ENCODE results near the gene CATSPERD.
"Not testable (repeated sequence)": the region's sequence is repeated elsewhere in the genome, so short reads cannot be mapped to it uniquely, and the experiment has no call there.

Gene CATSPERD

DNA sequence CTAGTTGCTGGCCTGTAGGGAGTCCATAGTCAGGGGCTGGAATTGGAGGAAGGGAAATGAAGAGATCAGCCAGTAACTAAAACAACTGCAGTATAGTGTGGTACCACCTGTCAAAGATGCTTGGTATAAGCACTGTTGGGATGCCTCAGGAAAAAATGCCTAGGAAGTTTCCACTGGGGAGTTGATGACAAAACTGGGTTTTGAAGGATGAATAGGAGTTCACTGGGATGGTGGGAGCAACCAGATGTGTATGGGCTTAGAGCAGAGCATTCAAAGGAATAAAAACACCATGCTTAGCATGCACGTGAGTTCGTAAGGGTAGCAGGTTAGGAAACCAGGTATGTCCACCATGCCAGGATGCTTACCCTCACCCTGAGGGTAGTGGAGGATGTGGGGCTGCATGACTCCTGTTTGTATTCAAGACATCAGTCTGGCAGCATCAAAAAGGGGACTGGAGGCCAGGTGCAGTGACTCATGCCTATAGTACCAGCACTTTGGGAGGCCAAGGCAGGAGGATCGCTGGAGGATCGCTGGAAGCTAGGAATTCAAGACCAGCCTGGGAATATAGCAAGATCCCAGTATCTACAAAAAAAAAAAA, 7.1 kb downstream of the CATSPERD start:
- DNase-seq (ENCODE audit: low read depth), result no peak

GRCh38 chr19:5733172-5733571, 12.7 kb downstream of the CATSPERD start:
- DNase-seq (ENCODE audit: low read depth), result not testable (repeated sequence)

DNA sequence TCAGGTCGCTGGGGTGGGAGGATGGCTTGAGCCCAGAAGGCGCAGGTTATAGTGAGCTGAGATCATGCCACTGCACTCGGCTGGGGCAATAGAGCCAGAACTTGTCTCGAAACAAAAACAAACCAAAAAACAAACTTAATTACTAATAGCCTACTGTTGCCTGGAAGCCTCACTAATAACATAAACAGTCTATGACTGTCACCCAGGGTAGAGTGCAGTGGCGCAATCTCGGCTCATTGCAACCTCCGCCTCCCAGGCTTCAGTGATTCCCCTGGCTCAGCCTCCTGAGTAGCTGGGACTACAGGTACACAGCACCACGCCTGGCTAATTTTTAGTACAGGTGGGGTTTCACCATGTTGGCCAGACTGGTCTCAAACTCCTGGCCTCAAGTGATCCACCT, 18.0 kb downstream of the CATSPERD start:
- DNase-seq (ENCODE audit: low read depth), result no peak

DNA sequence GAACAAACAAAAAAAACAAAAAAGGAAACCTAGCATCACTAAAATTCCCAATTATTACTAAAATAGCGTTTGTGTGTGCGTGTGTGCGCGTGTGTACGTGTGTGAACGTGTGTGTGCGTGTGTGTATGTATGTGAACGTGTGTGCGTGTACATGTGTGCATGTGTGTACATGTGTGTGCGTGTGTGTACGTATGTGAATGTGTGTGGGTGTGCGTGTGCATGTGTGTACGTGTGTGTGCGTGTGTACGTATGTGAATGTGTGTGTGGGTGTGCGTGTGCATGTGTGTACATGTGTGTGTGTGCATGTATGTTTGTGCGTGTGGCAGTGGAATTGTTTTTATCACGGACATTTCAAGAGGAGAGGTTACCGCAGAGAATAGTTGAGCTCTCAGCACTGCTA, 21.6 kb downstream of the CATSPERD start:
- DNase-seq (ENCODE audit: low read depth), result no peak

DNA sequence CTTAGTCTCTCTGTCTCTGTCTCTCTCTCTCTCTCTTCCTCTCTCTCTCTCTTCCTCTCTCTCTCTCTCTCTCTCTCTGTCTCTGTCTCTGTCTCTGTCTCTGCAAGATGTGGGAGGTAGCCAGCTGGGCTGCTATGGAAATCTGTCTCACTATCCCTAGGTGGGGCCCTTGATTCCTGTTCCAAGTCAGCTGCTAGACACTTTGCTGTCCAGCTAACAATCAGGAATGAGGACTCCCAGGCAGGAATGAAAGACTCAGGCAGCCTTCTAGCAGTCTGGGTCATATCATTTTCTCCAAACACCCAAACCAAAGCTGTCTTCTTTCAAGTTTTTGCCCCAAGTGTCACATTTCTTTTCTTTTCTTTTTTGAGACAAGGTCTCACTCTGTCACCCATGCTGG, 23.2 kb downstream of the CATSPERD start:
- no peak for DNase-seq (ENCODE audit: low read depth)

- not testable (repeated sequence) for DNase-seq (ENCODE audit: low read depth)
Observed at GRCh38 chr19:5744999-5745398, 24.6 kb downstream of the CATSPERD start.

DNA sequence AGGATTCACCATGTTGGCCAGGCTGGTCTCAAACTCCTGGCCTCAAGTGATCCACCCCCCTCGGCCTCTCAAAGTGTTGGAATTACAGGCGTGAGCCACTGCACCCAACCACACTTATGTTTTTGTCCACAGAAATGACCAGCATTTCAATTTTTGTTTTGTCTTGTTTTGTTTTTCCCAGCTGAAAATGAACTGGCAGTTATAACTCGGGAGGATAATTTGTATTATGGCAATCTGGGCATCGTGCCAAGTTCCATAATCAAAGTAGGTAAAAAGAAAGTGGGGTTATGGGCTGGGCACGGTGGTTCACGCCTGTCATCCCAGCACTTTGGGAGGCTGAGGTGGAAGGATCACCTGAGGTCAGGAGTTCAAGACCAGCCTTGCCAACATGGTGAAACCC, 28.5 kb downstream of the CATSPERD start:
- not testable (repeated sequence) for DNase-seq (ENCODE audit: low read depth)

GRCh38 chr19:5749505-5749904, 29.1 kb downstream of the CATSPERD start:
- DNase-seq (ENCODE audit: low read depth), result no peak

GRCh38 chr19:5751709-5752108, 31.3 kb downstream of the CATSPERD start:
- no peak for DNase-seq (ENCODE audit: low read depth)

- DNase-seq (ENCODE audit: low read depth), result no peak
Observed at GRCh38 chr19:5753743-5754142, 33.3 kb downstream of the CATSPERD start.

- DNase-seq (ENCODE audit: low read depth), result no peak
Observed at GRCh38 chr19:5762608-5763217, 42.3 kb downstream of the CATSPERD start.

DNA sequence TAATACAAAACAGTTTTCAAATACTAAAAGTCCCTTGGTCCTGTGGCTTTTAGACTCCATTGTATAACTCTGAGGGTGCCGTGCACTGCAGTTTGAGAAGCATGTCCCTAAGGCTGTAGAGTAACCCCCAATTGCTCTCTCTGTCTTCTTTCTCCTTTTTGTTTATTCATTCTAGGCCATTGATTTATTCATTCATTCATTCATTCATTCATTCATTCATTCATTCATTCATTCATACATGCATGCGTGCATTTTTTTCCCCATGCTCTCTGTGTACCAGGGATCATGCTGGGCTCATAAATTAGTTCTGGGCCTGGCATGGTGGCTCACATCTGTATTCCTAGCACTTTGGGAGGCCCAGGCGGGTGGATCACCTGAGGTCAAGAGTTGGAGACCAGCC, 44.8 kb downstream of the CATSPERD start:
- DNase-seq (ENCODE audit: low read depth), result no peak

- DNase-seq (ENCODE audit: low read depth), result no peak
Observed at GRCh38 chr19:5767949-5768348, 47.5 kb downstream of the CATSPERD start.

- DNase-seq (ENCODE audit: low read depth), result no peak
Observed at GRCh38 chr19:5772416-5772815, 52.0 kb downstream of the CATSPERD start.

GRCh38 chr19:5773276-5773675, 52.8 kb downstream of the CATSPERD start:
- no peak for DNase-seq (ENCODE audit: low read depth)

GRCh38 chr19:5774921-5775320, 54.5 kb downstream of the CATSPERD start:
- no peak for DNase-seq (ENCODE audit: low read depth)

- no peak for DNase-seq (ENCODE audit: low read depth)
Observed at GRCh38 chr19:5775668-5776309, 55.4 kb downstream of the CATSPERD start.

DNA sequence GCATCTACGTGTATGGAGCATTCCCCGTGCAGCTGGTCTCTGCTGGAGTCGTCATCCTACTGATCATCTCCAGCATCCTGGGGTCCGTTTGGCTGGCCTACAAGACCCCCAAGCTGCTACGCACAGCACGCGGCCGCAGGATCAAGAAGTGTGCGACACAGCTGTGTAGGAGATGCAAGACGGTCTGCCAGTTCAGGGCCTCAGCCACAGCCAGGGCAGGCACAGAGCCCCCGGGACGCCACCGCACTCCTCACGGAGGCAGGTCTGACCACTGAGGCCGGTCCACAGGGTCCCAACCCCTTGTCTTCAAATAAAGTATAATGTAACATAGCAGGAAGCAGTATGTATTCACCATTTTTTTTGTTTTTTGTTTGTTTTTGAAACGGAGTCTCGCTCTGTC, 58.0 kb downstream of the CATSPERD start:
- no peak for DNase-seq (ENCODE audit: low read depth)

GRCh38 chr19:5780916-5781315, 60.5 kb downstream of the CATSPERD start:
- DNase-seq (ENCODE audit: low read depth), result not testable (repeated sequence)

DNA sequence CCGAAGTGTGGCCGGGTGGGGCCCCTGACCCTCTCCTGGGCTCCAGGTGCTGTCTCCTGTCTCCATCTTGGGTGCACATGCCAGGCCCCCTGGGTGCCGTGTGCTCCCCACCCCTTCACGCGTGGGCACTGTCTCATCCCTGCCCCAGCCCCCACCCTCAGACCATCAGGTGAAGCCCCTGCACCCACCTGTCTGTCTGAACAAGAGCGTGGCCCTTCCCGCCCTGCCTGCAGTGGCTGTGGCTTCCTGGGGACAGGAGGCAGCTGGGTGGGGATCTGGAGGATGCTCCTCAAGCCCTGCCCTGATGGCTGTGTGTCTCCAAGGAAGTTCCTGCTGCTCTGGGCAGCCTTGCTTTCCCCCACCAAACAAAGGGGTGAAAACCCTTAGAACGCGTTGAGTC, 61.9 kb downstream of the CATSPERD start:
- no peak for DNase-seq (ENCODE audit: low read depth)

DNA sequence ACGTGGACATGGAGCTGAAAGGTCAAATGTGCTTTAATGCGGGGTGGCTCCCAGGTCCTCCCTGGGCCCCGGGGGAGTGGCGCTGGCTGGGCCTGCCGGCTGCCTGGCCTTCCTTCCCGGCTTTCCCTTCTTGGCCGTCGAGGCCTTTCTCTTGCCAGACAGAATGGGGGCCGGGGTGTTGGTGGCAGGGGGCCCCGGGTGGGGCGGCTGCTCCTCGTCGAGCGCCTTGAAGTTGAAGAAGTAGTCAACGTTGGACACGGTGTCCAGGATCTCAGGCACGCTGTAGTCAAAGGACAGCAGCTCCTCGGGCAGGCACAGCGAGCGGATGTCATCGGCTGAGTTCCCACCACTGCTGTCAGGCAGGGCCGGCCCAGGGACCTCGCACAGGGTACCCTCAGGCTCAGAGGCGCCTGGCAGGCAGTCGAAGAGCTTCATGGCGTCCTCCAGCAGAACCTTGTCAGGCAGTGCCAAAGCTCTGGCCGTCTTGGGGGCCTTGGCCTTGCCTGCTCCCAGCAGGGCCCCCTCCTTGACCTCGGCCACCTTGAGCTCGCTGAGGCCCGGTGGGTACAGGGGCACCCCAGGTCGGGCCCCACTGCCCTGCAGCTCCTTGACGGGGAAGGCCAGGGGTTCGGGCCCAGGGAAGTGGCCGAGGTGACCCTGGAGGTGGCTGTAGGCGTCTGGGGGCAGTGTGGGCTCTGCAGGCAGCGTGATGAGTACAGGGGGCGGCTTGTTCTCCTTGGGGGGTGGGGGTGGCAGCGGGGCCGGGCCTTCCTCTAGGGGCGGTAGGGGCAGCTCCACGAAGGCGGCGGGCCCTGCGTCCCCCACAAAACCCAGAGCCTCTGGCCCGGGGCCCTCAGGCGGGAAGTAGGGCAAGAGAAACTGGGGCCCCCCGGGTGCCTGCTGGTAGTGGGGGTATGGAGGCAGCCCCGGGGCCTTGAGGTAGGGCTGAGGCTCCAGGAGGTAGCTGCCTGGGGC, 62.8 kb downstream of the CATSPERD start:
- DNase-seq (ENCODE audit: low read depth), result no peak

DNA sequence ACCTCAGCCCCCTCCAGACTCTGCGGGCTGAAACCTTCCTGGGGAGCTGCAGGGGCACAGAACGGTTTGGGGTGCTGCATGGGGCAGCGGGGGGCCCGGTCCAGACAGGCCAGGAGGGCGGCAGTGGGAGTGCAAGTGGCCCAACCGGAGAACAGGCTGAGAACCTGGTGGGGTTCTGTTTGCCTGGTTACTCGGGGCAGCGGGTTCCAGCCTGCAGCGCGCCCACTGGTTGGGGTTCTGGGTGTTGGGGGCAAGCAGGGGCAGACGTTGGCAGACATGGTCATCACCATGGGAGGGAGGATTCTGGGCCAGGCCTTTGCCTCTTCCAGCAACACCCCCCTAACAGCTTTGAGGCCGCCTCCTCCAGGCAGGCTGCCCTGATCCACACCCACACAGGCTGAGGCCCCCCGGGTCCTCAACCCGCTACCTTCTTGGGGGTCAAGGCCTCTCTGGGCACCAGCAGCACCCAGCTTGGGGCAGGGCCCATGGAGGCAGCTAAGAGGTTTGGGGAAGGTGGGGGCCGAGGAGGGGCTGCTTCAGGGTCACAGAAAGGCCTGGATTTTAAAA, 64.2 kb downstream of the CATSPERD start, which contains the start of gene PRR22:
Gene PRR22, minus strand, starts transcription at position 166 of the 567 bp plus-strand sequence. Its CDS starts 86 bp downstream, at position 80.
- no peak for DNase-seq (ENCODE audit: low read depth)
